Medulla oblongata (tissue), 1 donor: ENCODE data around the gene METRNL.
"Not testable (repeated sequence)": the region's sequence is repeated elsewhere in the genome, so short reads cannot be mapped to it uniquely, and the experiment has no call there.

Source experiments
- DNase-seq: peaks from one replicate; pipeline ENCODE4 v3.0.0-alpha.2; 2015; ENCODE audit errors: extremely low spot score

Gene METRNL

GRCh38 chr17:83139541-83140248 lies 60.3 kb downstream of the METRNL start:
- not testable (repeated sequence) for DNase-seq

GRCh38 chr17:83140249-83140566 lies 60.8 kb downstream of the METRNL start:
- not testable (repeated sequence) for DNase-seq

DNA sequence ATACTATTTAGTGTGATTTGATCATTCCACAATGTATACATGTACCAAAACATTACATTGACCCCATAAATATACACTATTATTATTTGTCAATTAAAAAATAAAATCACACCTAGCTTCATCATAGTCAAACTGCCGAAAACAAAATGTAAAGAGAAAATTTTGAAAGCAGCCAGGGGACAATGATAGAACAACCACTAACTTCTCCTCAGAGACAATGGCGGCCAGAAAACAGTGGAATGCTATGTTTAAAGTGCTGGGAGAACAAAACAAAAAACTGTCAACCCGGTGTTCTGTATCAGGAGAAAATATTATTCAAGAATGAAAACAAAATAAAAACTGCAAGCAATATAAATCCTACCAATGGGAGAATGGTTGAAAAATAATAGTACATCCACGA lies 63.2 kb downstream of the METRNL start:
- no peak for DNase-seq

DNA sequence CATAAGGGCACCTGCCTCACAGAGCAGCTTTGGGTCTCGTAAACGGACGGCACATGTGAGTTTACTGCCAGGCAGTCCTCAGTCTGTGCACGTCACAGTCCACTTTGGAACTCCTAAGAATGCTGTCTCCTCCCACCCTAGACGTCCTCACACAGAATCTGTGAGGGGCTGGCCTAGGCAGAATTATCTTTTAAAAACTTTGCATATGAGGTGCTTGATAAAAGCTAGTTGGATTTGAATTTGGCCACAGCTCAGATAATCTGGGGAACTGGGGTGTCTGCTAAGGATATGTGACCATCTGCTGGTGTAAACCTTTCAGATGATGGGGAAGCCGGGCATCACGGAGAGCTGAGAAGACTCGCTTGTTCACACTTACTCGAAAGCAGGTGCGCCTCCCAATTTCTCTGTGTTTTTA lies 64.4 kb downstream of the METRNL start:
- DNase-seq = no peak
